ENCODE results near the gene SLC26A11.

The SLC26A11 gene

GRCh38 chr17:80259457-80260068, 39.3 kb downstream of the SLC26A11 start:
- TF ChIP-seq, protein P1, sequence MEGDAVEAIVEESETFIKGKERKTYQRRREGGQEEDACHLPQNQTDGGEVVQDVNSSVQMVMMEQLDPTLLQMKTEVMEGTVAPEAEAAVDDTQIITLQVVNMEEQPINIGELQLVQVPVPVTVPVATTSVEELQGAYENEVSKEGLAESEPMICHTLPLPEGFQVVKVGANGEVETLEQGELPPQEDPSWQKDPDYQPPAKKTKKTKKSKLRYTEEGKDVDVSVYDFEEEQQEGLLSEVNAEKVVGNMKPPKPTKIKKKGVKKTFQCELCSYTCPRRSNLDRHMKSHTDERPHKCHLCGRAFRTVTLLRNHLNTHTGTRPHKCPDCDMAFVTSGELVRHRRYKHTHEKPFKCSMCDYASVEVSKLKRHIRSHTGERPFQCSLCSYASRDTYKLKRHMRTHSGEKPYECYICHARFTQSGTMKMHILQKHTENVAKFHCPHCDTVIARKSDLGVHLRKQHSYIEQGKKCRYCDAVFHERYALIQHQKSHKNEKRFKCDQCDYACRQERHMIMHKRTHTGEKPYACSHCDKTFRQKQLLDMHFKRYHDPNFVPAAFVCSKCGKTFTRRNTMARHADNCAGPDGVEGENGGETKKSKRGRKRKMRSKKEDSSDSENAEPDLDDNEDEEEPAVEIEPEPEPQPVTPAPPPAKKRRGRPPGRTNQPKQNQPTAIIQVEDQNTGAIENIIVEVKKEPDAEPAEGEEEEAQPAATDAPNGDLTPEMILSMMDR (IDR thresholded peaks at IDR 0.05; ENCODE audit: poor library complexity, severe bottlenecking), result no peak
- ATAC-seq (ENCODE audit: low read depth), result no peak
- H3K9me3 ChIP-seq (ENCODE audit: severe bottlenecking), result no peaks in the 10 kb centered on the region
- H3K4me1 ChIP-seq (ENCODE audit: insufficient read depth, poor library complexity, severe bottlenecking), result peaks cover 23% of the 10 kb centered on the region
- peak overlapping the region; percentile 48 for H3K4me3 ChIP-seq (ENCODE audit: severe bottlenecking)
- no peak for DNase-seq (ENCODE audit: low spot score)
- H3K36me3 ChIP-seq (ENCODE audit: low read depth), result peaks cover 10% of the 10 kb centered on the region
- no peaks in the 10 kb centered on the region for H3K27me3 ChIP-seq (ENCODE audit: insufficient read depth, poor library complexity, severe bottlenecking)
- peak overlapping the region; percentile 71 for H3K27ac ChIP-seq (ENCODE audit: poor library complexity, severe bottlenecking)

GRCh38 chr17:80260069-80260535, 39.9 kb downstream of the SLC26A11 start:
- no peaks in the 10 kb centered on the region for H3K9me3 ChIP-seq (ENCODE audit: severe bottlenecking)
- H3K27ac ChIP-seq (ENCODE audit: poor library complexity, severe bottlenecking), result peak overlapping the region; percentile 71
- TF ChIP-seq, protein P1 (IDR thresholded peaks at IDR 0.05; ENCODE audit: poor library complexity, severe bottlenecking), result no peak
- peak; percentile 69 for ATAC-seq (ENCODE audit: low read depth)
- peaks cover 14% of the 10 kb centered on the region for H3K36me3 ChIP-seq (ENCODE audit: low read depth)
- no peaks in the 10 kb centered on the region for H3K27me3 ChIP-seq (ENCODE audit: insufficient read depth, poor library complexity, severe bottlenecking)
- peaks cover 18% of the 10 kb centered on the region for H3K4me1 ChIP-seq (ENCODE audit: insufficient read depth, poor library complexity, severe bottlenecking)
- DNase-seq (ENCODE audit: low spot score), result no peak
- H3K4me3 ChIP-seq (ENCODE audit: severe bottlenecking), result peak overlapping the region; percentile 48

DNA sequence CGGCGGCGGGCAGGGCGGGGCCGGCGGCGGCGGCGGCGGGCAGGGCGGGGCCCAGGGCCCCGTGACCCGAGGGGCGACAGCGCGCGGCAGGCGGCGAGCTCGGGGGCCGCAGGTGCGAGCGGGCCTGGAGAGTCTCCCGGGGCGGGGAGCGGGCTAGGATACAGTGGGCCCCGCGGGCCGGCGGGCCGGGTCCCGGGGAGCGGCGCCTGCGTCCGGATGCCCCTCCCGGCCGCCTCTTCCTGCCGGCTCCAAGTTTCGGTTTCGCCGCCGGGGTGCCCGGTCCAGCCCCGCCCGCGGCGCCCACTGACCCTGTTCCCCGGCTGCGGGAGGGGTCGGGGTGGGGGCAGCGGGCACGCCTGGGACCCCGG, 40.5 kb downstream of the SLC26A11 start, which contains the start of gene RNF213:
RNF213 (plus strand) TSS at position 62 of the 368 bp plus-strand sequence. CDS start 2,830 bp downstream, outside the sequence.
- no peak for DNase-seq (ENCODE audit: low spot score)
- ATAC-seq (ENCODE audit: low read depth), result peak; percentile 22
- Histone ChIP-seq H3K4me3 (ENCODE audit: severe bottlenecking) (peak within 1 kb of the TSS; percentile 86), H3K27ac (ENCODE audit: poor library complexity, severe bottlenecking) (peak within 1 kb of the TSS; percentile 92), H3K27me3 (ENCODE audit: insufficient read depth, poor library complexity, severe bottlenecking) (no peaks in the 10 kb centered on the region), H3K36me3 (ENCODE audit: low read depth) (peaks cover 20% of the 10 kb centered on the region), H3K4me1 (ENCODE audit: insufficient read depth, poor library complexity, severe bottlenecking) (peaks cover 11% of the 10 kb centered on the region), H3K9me3 (ENCODE audit: severe bottlenecking) (no peaks in the 10 kb centered on the region)
- TF ChIP-seq, protein P1 (IDR thresholded peaks at IDR 0.05; ENCODE audit: poor library complexity, severe bottlenecking), result no peak

DNA sequence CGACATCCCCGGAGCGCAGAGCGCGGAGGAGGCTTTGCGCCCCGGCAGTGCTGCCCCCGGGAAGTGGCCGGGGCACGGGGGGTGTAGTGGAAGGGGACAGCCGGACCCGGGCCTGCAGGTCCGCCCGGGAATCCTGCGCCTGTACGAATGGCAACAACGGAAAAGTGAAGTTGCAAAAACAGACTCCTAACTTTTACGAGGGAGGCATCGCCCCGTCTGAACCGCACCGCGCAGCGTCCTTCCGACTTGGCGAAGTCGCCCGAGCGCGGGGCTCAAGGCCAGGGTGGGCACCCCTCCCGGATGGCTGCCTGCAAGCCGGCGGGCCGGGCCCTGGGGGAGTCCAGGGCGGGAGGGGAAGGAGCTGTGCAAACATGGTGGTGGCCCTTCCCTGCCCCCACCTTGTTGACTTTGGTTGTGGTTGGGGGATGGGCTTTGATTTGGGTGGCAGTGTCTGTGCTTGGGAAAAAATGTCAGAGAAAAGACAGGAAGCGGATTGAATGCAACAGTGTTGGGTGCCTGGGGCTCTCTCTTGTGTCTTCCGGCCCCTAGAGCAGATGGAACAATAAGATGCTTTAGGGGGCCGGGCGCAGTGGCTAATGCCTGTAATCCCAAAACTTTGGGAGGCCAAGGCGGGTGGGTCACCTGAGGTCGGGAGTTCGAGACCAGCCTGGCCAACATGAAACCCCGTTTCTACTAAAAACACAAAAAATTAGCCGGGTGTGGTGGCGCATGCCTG, 41.1 kb downstream of the SLC26A11 start:
- TF ChIP-seq, protein P1 (IDR thresholded peaks at IDR 0.05; ENCODE audit: poor library complexity, severe bottlenecking), result no peak
- peak overlapping the region; percentile 92 for H3K27ac ChIP-seq (ENCODE audit: poor library complexity, severe bottlenecking)
- DNase-seq (ENCODE audit: low spot score), result no peak
- peak; percentile 36 for ATAC-seq (ENCODE audit: low read depth)
- H3K27me3 ChIP-seq (ENCODE audit: insufficient read depth, poor library complexity, severe bottlenecking), result no peaks in the 10 kb centered on the region
- H3K9me3 ChIP-seq (ENCODE audit: severe bottlenecking), result no peaks in the 10 kb centered on the region
- H3K36me3 ChIP-seq (ENCODE audit: low read depth), result peaks cover 22% of the 10 kb centered on the region
- H3K4me1 ChIP-seq (ENCODE audit: insufficient read depth, poor library complexity, severe bottlenecking), result peaks cover 11% of the 10 kb centered on the region
- H3K4me3 ChIP-seq (ENCODE audit: severe bottlenecking), result peak overlapping the region; percentile 86

All from RWPE2 (cell line).